Spleen (tissue), 7 donors: ENCODE measurements around the gene ELMOD2.

ENCODE experiments used
- CTCF ChIP-seq, 11 experiments: fragments of 200-600 bp in 7 of 11; fragments of 450-650 bp in 4 of 11; sonication (generic) in 4 of 11; IDR thresholded peaks in 8 of 11; conservative IDR thresholded peaks in 3 of 11; 1 replicate in 7 of 11; 2 replicates in 4 of 11; pipeline versions ENCODE4 v1.4.0 to v1.8.0; 2016 to 2021; ENCODE audit warnings: antibody characterized with exemption in 11 of 11, inconsistent platforms in 4 of 11, mild to moderate bottlenecking in 1 of 11
- POLR2A ChIP-seq, 3 donors: fragments of 450-650 bp; IDR thresholded peaks; one replicate each; pipeline ENCODE4 v1.5.1; 2017; ENCODE audit warnings: antibody characterized with exemption in 3 of 3, mild to moderate bottlenecking in 1 of 3
- POLR2AphosphoS5 ChIP-seq, 3 donors: sonication (generic); formaldehyde crosslinking; IDR thresholded peaks; one replicate each; pipeline ENCODE4 v1.5.1; 2017; ENCODE audit warnings: antibody characterized with exemption in 3 of 3
- donor health status: DM: no; HTN: no; CAD: no; lungs with moderate emphysema.
- donor health status: DM: no; HTN: no; CAD: no.
- donor health status: DM: no; HTN: no; CAD: no.

GRCh38 chr4:140602714-140603113, 78.7 kb downstream of the ELMOD2 start:
- no peak for TF ChIP-seq CTCF (IDR thresholded peaks at IDR 0.05 in 8 of 11, conservative IDR thresholded peaks at IDR 0.05 in 3 of 11)
- no peak for TF ChIP-seq POLR2AphosphoS5 (IDR thresholded peaks at IDR 0.05)
- TF ChIP-seq POLR2A (IDR thresholded peaks at IDR 0.05), result no peak
